ENCODE measurements around the gene SSU72. TPM values are rescaled to one million over a fixed set of nuclear protein-coding genes. Genes with fewer than 3 reads are reported as not detected.
"Not testable (repeated sequence)": the region's sequence is repeated elsewhere in the genome, so short reads cannot be mapped to it uniquely, and the experiment has no call there.

Gene SSU72
- total RNA-seq, 1 donor from 2014 or later = 144 TPM

DNA sequence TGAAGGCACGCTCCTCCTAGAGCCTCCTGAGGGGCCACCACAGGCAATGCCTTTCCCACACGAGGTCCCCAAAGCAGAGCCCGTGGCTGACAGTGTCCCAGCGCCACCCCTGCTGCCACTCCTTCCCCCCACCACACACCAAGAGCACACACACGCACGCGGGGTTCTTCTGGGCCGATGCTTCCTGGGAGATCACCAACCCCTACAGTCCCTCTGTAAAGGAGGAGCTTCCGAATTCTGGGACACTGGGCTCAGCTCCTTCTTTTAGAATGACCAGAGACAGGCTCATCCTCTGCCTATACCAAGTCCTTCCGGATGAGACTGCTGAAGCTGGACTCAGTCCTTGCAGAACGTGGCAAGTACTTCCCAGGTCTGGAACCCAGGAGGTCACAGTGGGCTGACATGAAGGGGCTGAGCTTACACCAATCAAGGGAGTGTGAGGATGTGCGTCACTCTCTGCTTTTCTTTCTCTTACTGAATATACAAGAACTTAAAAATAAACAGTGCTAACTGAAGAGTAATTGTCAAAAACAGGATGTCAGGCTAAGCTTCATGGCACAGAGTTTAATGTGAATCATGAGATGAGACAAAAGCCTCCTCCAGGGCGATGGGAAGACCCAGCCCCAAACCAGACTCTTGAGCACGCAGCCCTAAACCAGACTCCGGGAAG lies 12.7 kb downstream of the SSU72 start:
- no peak for DNase-seq (ENCODE audit: low spot score)

GRCh38 chr1:1560178-1560577 lies 14.5 kb downstream of the SSU72 start:
- no peak for DNase-seq (ENCODE audit: low spot score)

- DNase-seq (ENCODE audit: low spot score) = no peak
These were observed 15.6 kb downstream of the SSU72 start for GRCh38 chr1:1559066-1559465.

GRCh38 chr1:1558591-1558990 lies 16.1 kb downstream of the SSU72 start:
- DNase-seq (ENCODE audit: low spot score) = no peak

DNA sequence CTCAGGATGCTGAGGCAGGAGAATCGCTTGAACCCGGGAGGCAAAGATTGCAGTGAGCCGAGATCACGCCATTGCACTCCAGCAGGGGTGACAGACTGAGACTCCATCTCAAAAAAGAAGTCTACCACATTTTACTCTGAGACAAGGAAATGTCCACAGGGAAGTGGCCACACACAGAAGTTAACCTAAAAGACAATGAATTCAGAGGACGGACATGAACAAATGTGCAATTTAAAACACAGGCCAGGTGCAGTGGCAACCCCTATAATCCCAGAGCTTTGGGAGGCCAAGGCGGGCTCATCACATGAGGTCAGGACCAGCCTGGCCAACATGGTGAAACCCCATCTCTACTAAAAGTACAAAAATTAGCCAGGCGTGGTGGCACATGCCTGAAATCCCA lies 17.0 kb downstream of the SSU72 start:
- not testable (repeated sequence) for DNase-seq (ENCODE audit: low spot score)

GRCh38 chr1:1556961-1557360 lies 17.7 kb downstream of the SSU72 start:
- not testable (repeated sequence) for DNase-seq (ENCODE audit: low spot score)

- no peak for DNase-seq (ENCODE audit: low spot score)
These were observed 18.2 kb downstream of the SSU72 start for GRCh38 chr1:1556505-1556904.

DNA sequence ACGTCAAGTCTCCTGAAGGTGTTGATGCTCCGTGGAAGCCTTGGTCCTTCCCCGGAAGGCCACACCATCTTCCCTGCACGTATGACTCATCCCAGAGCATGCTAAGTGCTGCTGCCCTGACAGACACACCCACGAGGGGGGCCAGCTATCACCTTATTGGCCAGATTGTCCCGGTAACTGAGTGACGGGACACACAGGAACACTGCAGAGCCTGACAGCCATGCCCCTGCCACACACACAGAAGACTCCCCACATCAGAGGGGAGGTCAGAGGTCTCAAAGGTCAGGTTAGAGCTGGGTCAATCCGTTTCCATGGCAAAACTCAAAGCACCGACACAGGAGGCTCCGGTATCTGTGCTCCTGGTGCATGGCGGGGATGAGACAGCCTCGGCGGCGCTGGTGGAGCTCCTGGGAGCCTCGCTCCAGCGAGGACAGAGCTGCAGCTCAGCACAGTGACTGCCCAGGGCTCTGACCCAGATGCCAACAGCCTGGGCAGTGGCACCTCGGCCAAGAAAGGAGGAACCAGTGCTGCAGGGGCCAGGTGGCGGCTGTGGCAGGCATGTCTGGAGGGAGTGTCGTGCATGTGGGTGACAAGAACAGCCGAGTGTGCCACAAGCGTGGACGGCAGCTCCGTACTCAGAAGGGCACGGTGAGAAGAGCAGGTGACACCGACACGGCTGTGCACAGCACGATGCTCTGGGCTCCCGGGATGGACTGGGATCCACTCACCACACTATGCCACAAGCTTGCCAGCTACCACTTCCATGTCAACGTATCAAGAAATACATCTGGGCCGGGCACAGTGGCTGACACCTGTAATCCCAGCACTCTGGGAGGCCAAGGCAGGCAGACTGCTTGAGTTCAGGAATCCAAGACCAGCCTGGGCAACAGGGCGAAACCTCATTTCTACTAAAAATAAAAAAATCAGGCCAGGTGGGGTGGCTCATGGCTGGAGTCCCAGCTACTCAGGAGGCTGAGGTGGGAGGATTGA lies 19.4 kb downstream of the SSU72 start:
- DNase-seq (ENCODE audit: low spot score) = no peak

DNA sequence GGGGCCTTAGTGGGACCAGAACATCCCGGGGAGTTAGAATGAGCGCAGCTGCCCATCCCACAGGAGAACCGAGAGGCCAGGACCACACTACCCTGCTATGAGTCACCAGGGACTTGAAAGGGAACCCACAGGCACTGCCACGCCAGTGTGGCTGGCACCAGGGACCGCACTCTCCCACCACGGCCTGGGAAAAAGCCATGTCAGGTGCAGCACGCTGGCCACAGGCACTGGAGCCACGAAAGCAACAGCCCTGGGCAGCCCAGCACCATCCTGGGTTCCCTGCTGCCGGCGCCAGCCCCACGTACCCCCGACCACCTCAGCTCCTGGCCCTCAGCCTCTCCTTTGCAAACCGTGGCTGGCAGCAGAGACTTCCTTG lies 20.1 kb downstream of the SSU72 start:
- no peak for DNase-seq (ENCODE audit: low spot score)

GRCh38 chr1:1553821-1554494 lies 20.7 kb downstream of the SSU72 start:
- DNase-seq (ENCODE audit: low spot score) = no peak

- DNase-seq (ENCODE audit: low spot score) = no peak
These were observed 22.4 kb downstream of the SSU72 start for GRCh38 chr1:1552263-1552639.

DNA sequence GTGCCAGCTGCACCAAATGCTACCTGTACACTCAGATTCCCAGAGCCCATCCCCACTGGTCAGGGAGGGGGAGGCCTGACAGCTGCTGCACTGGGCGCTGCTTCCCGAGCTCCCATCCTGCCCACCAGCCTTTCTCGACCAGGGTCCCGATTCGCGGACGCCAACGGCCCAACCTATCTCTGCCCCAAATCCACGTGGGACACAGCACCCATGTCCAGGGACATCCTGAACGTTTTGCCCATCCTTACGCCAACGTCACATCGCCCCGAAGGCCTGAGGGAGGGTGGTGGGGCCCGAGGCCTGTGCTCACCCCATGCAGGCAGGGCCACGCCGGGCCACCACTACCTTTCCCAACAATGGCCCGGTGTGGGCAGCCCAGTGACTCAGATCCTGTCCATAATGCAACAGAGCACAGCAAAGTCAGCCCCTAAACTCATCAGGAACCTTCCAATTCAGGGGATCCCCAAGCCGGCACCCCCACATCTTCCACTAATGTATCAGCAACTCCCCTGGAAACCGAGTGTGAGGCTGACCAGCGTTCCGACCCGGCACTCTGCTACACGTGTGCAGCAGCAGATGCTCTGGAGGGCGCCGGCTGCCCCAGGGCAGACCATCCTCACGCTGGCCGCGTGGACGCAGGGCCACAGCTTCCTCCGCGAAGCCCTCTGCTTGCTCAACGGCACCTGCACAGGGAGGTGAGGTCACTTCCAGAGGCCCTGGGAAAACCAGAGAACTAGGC lies 23.0 kb downstream of the SSU72 start:
- DNase-seq (ENCODE audit: low spot score) = no peak

DNA sequence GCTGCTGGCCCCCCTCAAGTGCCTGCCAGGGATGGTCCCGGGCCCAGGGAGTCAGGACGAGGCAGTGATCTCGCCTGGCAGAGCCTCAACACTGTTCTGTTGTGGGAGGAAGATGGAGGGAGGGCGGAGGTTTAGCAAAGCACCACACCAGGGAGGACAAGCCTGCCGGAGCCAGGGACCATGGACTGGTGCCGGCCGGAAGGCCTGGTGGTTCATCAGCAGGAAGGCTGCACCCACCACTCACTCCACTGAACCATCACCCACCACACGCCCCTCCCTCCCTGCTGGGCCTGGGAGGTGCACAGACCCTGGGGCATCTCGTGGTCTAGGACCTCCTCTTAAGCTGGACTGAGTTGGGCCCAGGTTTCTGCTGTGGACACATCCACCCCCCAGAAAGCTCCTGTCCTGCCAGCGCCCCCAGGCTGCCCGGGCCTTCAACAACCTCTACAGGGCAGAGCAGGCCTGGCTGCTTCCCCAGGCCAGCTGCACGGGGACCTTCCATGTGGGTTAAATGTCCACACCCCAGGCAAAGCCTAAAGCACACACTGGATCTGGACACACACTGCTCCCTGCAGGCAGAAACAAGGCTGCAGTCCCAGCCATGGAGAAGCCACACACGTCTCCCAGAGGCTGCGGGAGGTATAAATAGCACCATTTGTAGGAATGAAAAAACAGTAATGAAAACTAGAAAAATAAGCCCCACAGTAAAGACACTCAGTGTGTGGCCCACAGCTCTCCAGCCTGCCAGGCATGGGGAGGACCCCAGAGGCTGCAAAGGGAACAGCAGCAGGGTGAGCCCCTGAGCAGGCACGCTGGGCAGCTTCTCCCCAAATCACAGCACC lies 23.9 kb downstream of the SSU72 start:
- no peak for DNase-seq (ENCODE audit: low spot score)

DNA sequence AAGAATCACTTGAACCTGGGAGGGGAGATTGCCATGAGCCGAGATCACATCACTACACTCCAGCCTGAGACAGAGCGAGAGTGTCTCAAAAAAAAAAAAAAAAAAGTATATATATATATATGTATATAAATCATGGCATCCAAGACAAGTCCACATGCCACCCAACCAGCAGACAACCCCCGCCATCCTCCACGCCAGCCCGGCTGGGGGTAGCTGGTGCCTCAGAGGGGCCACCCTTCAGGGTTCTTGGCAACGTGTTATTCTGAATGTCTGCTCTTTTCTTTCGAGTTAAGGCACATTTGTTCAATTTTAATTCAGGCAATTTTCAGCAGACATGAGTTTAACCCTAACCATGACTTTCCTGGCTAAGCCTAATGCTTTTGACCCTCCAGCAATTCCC lies 24.6 kb downstream of the SSU72 start:
- DNase-seq (ENCODE audit: low spot score) = no peak

GRCh38 chr1:1548591-1548990 lies 26.1 kb downstream of the SSU72 start:
- DNase-seq (ENCODE audit: low spot score) = no peak

GRCh38 chr1:1547476-1547875 lies 27.2 kb downstream of the SSU72 start:
- no peak for DNase-seq (ENCODE audit: low spot score)

- DNase-seq (ENCODE audit: low spot score) = no peak
These were observed 27.7 kb downstream of the SSU72 start for GRCh38 chr1:1547011-1547410.

GRCh38 chr1:1545946-1546737 lies 28.5 kb downstream of the SSU72 start:
- DNase-seq (ENCODE audit: low spot score) = no peak

GRCh38 chr1:1544544-1544943 lies 30.1 kb downstream of the SSU72 start:
- DNase-seq (ENCODE audit: low spot score) = no peak

- no peak for DNase-seq (ENCODE audit: low spot score)
These were observed 31.0 kb downstream of the SSU72 start for GRCh38 chr1:1543706-1544099.
